Brain microvascular endothelial cell (primary cell): Measurements from ENCODE around the gene TMEM72.

ENCODE experiments used
- DNase-seq: peaks from one replicate; pipeline ENCODE4 v3.0.0-alpha.2; 2020
- H3K27ac ChIP-seq: fragments of 250-450 bp; sonication (Bioruptor Pico); 2 replicates; pipeline ENCODE4 v1.5.1; 2020; ENCODE audit warnings: mild to moderate bottlenecking, moderate library complexity
- H3K27me3 ChIP-seq: fragments of 250-450 bp; sonication (Bioruptor Pico); replicated peaks from 2 replicates; pipeline ENCODE4 v1.5.1; 2020; ENCODE audit warnings: mild to moderate bottlenecking
- H3K36me3 ChIP-seq: fragments of 250-450 bp; sonication (Bioruptor Pico); replicated peaks from 2 replicates; pipeline ENCODE4 v1.5.1; 2020; ENCODE audit warnings: mild to moderate bottlenecking
- H3K4me3 ChIP-seq: 2 replicates; pipeline ENCODE4 v1.5.1; 2011; ENCODE audit warnings: low read depth, mild to moderate bottlenecking, control low read depth, low read length, moderate library complexity
- CTCF ChIP-seq: IDR thresholded peaks from 2 replicates; pipeline ENCODE4 v1.5.1; 2011; ENCODE audit warnings: low read depth, mild to moderate bottlenecking, moderate library complexity, low read length, control low read depth, inconsistent platforms; ENCODE audit errors: missing control alignments
- in situ Hi-C: cut with HindIII; loops from 2 replicates; pipeline ENCODE4 v1.10.0; 2017; ENCODE audit warnings: low sequenced_read_pairs, low pct_ligation_motif_present

TMEM72 gene

GRCh38 chr10:44890696-44891563, 20.2 kb upstream of the TMEM72 start:
- no peak for DNase-seq
- Histone ChIP-seq H3K36me3 (no peaks in the 10 kb centered on the region), H3K27ac (no peak overlapping the region), H3K4me3 (no peak overlapping the region), H3K27me3 (no peaks in the 10 kb centered on the region)
- in situ Hi-C loops: no loop called here
- TF ChIP-seq CTCF: no peak

- Histone ChIP-seq H3K27me3 (no peaks in the 10 kb centered on the region), H3K36me3 (no peaks in the 10 kb centered on the region), H3K4me3 (no peak overlapping the region), H3K27ac (no peak overlapping the region)
- no peak for TF ChIP-seq CTCF
- in situ Hi-C loops: no loop called here
- no peak for DNase-seq
Observed at GRCh38 chr10:44891721-44892120, 19.4 kb upstream of the TMEM72 start.

- in situ Hi-C loops: no loop called here
- TF ChIP-seq CTCF: no peak
- H3K36me3 ChIP-seq: no peaks in the 10 kb centered on the region
- no peak for DNase-seq
- no peak overlapping the region for H3K4me3 ChIP-seq
- H3K27me3 ChIP-seq: no peaks in the 10 kb centered on the region
- H3K27ac ChIP-seq: no peak overlapping the region
Observed at GRCh38 chr10:44893604-44894468, 17.3 kb upstream of the TMEM72 start.

GRCh38 chr10:44894691-44895090, 16.4 kb upstream of the TMEM72 start:
- TF ChIP-seq CTCF: no peak
- H3K4me3 ChIP-seq: no peak overlapping the region
- in situ Hi-C loops: no loop called here
- no peaks in the 10 kb centered on the region for H3K27me3 ChIP-seq
- H3K27ac ChIP-seq: no peak overlapping the region
- no peak for DNase-seq
- no peaks in the 10 kb centered on the region for H3K36me3 ChIP-seq

- Histone ChIP-seq H3K4me3 (no peak overlapping the region), H3K27me3 (no peaks in the 10 kb centered on the region), H3K27ac (no peak overlapping the region), H3K36me3 (no peaks in the 10 kb centered on the region)
- DNase-seq: no peak
- in situ Hi-C loops: no loop called here
- no peak for TF ChIP-seq CTCF
Observed at GRCh38 chr10:44895280-44895679, 15.9 kb upstream of the TMEM72 start.
